Smooth muscle cell of the umbilical artery (primary cell): ENCODE data around the gene CHSY1. TPM values are rescaled to one million over a fixed set of nuclear protein-coding genes. Genes with fewer than 3 reads are reported as not detected.

ENCODE experiments used
- total RNA-seq: library from RNA; depleted of rRNA; stranded (reverse); fragments of >200 nt; gene quantifications from 2 replicates; pipeline ENCODE4 v1.2.3, GENCODE V29; 2014

CHSY1 gene, protein sequence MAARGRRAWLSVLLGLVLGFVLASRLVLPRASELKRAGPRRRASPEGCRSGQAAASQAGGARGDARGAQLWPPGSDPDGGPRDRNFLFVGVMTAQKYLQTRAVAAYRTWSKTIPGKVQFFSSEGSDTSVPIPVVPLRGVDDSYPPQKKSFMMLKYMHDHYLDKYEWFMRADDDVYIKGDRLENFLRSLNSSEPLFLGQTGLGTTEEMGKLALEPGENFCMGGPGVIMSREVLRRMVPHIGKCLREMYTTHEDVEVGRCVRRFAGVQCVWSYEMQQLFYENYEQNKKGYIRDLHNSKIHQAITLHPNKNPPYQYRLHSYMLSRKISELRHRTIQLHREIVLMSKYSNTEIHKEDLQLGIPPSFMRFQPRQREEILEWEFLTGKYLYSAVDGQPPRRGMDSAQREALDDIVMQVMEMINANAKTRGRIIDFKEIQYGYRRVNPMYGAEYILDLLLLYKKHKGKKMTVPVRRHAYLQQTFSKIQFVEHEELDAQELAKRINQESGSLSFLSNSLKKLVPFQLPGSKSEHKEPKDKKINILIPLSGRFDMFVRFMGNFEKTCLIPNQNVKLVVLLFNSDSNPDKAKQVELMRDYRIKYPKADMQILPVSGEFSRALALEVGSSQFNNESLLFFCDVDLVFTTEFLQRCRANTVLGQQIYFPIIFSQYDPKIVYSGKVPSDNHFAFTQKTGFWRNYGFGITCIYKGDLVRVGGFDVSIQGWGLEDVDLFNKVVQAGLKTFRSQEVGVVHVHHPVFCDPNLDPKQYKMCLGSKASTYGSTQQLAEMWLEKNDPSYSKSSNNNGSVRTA
- total RNA-seq, result 71.3 and 76.2 TPM in 2 replicates

DNA sequence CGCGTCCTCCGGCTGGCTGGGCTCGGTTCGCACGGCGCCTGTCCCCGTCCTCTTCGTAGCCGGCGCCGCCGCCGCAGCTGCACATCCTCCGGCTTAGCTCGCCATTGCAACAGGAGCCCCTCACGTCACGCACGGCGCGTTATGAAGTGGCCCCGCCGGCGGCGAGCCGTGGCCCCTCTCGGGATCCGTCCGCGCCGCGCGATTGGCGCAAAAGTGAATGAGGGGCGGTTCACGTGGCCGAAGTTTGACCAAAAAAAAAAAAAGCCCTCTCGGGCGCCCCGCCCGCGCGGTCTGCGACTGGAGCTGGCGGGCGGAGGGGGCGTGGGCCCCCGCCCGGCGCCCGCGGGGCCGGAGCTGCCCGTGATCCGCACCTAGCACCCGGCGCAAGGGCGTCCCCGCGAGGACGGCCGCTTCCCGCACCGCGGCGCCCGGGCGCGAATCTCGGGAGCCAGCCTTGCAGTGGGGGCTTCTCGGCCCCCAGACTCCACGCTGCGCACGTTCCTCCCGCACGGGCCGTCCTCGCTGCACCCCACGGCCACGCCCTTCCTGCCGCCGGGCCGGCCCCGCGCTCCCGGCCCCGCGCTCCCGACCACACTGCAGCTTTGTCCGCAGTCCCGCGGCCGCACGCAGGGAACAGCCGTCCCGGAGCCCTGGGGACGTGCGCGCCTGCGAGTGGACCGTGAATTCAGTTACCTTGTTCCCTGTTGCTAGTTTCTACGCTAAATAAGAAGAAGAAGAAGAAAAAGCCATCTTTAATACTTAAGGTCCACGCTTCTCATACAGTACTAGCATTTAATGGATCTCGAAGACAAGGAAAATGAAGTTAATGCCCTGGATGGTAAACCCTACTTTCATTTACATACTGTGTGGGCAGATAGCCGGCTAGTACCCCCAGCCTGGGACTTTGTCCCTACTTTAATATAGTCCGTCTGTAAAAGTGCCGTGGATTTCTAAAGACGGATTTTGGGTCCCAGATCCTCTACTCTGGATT, at the start of gene CHSY1:
TSS of gene CHSY1 (minus strand) at position 219 of the 991 bp plus-strand sequence. CDS start 592 bp downstream, outside the sequence.

DNA sequence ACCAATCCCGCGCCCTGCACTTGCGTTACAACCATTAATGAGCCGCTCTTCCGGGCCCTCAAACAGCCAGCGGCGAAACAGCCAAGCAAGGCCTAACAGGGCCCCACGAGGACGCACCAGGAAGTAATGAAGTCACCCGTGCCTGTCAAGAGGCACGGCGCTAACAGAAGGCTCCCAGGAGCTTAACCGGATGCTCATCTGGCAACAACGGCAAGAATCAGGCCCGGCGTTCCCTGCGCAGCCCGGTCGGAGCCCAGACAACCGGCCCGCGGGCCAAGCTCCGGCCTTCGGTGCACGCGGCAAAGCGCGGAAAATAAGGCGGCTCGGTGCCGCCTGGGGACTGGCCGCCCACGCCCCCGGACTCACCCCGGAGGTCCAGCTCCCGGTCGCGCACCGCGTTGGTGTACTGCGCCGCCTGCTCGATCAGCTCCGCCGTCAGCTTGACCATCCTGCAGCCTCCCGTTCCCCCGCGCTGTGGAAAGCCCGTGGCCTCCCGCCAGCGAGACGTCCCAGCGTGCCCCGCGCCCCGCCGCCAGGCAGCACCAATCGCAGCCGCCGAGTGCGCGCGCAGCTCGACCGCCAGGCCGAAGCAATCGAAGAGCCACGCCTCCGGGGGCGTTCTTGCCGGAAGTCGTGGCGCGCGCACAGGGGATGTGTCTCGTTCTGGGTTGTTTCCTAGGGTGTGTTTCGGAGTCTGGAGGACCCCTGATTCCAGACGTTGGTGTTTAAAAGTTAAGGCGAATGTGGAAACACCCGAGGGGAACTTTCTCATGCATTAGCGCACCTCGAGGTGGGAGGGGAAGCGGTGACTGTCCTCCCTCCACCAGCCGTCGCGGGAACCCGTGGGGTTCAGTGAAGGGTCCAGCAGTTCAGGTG, 43.1 kb upstream of the CHSY1 start, which contains the start of gene SNRPA1:
TSS of gene SNRPA1 (minus strand) at position 518 of the 876 bp plus-strand sequence. CDS start at position 448, 70 bp downstream.

DNA sequence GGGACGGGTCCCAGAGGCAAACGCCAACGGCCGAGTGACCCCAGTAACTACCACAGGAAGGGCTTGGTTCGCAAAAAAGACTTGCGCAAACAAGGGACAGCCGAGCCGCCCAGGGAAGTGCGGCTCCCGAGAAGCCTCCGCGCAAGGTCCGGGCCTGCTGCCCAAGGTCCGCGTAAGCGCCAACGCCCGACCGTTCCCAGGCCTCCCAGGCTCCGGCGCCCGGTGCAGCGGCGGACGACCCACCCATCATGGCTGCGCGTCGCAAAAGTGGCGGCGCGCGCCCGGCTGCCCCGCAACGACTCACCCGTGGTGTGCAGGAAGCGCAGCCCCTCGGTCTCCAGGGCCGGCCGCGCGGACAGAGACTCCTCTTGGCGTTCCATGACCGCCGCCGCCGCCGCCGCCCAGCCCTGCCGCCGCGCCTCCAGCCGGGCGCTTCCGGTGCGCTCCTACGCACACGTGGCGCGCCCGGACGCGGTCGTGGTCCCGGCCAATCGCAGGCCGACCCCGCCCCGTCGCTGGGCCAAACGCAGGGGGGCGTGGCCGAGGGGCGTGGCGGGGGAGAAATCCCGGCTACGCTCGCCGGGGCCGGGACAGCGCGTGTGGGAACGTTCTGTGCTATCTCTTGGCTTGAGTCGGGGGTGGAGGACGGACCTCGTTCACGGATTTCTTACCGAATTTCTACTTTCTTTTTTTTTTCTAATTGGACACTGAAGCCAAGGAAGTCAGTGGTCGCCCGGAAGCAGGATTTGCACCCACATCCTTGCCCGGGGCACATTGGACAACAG, 25.4 kb upstream of the CHSY1 start, which contains the start of gene SELENOS:
TSS of gene SELENOS (minus strand) at position 448 of the 785 bp plus-strand sequence. CDS start at position 380, 68 bp downstream.

Other genes with a start within 250 kb of the CHSY1 start
- gene SELENOS, start 25.4 kb upstream of the CHSY1 start, total RNA-seq, result 88.8 and 113 TPM in 2 replicates
- gene SNRPA1, start 43.2 kb upstream of the CHSY1 start, total RNA-seq, result 10.4 and 21.1 TPM in 2 replicates
- gene PCSK6, start 237.7 kb upstream of the CHSY1 start, total RNA-seq, result 1.2 and 3.2 TPM in 2 replicates